NCI-H2227 (cell line): ENCODE data around the gene SYTL3.
"Not testable (repeated sequence)": the region's sequence is repeated elsewhere in the genome, so short reads cannot be mapped to it uniquely, and the experiment has no call there.

Experiments
- DNase-seq: peaks from one replicate; lab custom pipeline; 2025; ENCODE audit not compliant: unreplicated experiment; lab: John Stamatoyannopoulos, UW

The SYTL3 gene

GRCh38 chr6:158661156-158661685 is 11.4 kb downstream of the SYTL3 start:
- no peak for DNase-seq

GRCh38 chr6:158662607-158662953 is 12.7 kb downstream of the SYTL3 start:
- no peak for DNase-seq

- no peak for DNase-seq
Observed at GRCh38 chr6:158662954-158663624, 13.2 kb downstream of the SYTL3 start.

DNA sequence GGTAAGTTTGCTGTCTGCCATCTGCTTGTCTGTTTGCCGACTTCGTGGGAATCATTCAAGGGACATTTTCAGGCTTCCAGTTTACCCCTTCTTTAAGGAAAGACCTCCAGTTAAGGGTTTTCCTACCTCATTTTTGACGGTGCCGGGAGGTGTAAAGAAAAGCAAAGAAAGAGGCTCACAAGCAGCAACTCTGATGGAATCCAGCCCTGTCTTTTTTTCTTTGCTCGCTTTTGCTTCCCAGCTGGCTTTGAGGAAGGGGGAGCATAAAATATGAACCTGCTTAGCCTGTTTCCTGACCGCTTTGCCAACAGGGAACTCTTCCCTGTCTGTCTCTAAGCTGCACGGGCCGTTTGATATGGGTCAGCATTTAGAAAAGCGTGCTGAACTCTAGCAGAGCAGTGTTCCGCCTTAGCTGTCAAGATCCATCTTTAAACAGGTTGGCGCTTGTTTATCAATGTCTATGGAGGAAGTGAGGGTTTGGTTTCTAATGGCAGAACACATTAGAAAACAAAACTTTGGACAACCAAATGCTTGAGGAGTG is 13.8 kb downstream of the SYTL3 start:
- no peak for DNase-seq

- DNase-seq = no peak
Observed at GRCh38 chr6:158665332-158665731, 15.5 kb downstream of the SYTL3 start.

DNA sequence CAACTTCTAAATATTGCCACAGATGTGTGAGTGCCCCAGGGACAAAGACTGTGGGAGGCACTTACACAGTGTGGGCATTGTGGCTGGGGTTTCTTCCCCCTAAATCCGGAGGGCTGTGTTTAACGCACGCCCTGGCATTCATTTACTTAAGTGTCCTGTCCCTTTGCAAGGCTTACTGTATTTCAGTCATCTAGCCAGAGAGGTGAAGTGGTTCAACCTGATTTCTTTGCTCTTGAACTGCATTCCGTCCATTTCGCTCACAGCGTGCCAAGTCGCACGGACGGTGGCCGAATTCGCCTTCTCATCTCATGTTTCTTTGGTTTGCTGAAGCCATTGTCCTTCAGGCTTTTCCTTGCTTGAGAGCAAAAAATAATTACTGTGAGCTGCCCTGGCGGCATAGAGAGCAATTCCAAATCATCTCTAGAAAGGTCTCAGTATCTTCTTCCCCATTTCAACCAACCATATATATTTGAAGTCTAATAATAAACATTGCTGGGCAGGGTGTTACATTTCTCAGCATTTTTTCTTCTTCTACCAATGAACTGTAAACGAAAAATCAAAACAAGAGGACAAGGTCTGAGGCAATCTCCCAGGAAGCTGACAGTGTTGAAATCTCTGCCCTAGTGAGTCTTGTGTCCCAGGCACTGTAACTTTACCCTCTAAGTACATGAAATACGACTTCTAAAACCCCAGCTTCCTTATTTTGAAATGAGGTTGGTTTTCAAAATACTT is 16.9 kb downstream of the SYTL3 start:
- no peak for DNase-seq

GRCh38 chr6:158667360-158667981 is 17.6 kb downstream of the SYTL3 start:
- no peak for DNase-seq

DNA sequence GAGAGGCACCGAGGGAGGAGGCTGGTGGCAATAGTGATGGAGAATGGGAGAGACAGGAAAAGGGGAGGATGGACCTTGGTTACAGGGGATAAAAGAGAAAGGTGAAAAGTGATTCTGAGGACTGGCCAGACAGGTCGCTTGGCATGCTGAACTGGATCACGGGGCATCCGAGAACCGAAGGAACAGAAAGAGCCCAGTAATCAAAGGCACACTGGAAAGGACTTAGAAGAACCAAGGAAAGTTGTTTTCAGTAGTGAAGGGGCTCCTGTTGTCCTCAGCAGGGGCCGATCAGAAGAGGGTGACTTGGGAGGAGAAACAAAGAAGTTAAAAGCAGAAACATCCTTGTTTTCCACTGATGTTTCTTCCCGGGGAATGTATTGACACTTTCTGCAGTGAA is 18.9 kb downstream of the SYTL3 start:
- DNase-seq = no peak

- DNase-seq = no peak
Observed at GRCh38 chr6:158669145-158670035, 19.5 kb downstream of the SYTL3 start.

DNA sequence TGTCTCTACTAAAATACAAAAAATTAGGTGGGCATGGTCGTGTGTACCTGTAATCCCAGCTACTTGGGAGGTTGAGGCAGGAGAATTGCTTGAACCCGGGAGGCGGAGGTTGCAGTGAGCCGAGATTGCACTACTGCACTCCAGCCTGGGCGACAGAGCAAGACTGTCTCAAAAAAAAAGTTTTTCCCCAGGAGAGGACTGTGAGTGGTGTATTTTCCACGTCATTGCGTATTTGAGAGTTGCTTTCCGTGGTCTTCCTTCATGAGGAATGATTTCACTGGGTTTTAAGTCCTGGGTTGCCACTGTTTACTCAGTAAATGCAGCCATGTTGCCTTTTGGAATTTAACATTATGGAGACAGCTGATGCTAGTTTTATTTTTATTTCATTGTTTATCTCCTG is 22.3 kb downstream of the SYTL3 start:
- DNase-seq = not testable (repeated sequence)

DNA sequence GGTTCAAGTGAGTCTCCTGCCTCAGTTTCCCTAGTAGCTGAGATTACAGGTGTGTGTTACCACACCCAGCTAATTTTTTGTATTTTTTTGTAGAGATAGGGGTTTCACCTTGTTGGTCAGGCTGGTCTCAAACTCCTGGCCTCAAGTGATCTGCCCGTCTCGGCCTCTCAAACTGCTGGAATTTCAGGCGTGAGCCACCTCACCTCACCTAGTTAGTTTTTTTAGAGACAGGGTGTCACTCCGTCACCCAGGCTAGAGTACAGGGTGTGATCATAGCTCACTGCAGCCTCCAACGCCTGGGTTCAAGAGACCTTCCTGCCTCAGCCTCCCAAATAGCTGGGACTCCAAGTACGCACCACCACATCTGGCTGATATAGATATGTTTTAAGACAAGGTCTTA is 22.9 kb downstream of the SYTL3 start:
- DNase-seq = no peak

DNA sequence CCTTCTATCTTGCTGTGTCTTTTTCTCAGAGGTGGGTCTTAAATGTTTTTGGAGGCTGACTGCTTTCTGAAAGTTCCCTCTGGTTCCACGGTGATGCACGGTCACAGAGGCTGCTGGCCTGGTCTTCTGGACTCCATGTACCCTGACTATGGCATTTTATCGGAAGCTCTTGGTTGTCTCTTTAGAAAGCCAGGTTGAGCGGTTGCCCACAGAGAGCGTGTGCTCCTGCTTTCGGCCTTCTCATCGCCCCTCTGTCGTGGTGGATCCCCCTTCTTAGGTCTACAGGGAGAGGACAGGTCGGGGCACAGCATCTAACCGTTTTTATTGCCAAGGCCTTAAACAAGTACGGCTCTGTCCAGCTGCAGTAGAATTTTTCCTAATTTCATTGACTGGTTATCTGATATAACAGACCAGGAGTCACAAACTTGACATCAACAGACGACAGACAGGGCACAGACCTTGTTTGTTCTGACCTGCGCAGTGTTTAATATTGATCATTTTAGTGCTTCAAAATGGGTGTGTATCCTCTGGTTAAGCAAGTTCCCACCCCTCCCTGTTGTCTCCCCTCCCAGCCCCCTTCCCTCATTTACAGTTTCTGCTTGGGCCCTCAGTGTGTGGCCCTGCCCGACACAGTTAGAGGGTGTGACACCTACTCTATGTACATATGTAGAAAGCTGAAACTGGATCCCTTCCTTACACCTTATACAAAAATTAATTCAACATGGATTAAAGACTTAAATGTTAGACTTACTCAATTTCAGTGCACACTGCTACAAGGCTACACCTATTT is 24.7 kb downstream of the SYTL3 start:
- DNase-seq = no peak

- DNase-seq = not testable (repeated sequence)
Observed at GRCh38 chr6:158677094-158677493, 27.2 kb downstream of the SYTL3 start.

DNA sequence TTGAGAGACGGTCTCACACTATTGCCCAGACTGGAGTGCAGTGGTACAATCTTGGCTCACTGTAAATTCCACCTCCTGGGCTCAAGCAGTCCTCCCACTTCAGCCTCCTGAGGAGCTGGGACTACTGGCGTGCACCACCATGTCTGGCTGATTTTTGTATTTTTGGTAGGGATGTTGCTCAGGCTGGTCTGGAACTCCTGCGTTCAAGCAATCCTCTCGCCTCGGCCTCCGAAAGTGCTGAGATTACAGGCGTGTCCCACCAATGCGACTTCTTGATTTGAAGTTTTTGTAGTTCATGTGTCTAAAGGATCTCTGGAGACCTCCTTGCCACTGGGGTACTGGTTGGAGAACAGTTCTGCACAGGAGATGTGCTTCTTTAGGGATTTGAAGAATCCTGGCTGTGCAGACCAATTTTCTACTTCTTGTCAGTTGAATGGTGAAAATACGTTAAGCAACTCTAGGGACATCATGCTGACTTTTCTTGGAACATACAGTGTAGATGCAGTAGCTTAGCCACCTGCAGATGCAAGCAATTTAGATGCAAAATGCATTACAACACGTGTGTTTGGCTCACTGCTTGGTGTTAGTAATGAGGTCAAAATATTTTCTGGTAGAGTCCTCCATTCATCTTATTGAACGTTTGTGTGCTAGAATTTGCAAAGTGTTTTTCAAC is 28.2 kb downstream of the SYTL3 start:
- no peak for DNase-seq

DNA sequence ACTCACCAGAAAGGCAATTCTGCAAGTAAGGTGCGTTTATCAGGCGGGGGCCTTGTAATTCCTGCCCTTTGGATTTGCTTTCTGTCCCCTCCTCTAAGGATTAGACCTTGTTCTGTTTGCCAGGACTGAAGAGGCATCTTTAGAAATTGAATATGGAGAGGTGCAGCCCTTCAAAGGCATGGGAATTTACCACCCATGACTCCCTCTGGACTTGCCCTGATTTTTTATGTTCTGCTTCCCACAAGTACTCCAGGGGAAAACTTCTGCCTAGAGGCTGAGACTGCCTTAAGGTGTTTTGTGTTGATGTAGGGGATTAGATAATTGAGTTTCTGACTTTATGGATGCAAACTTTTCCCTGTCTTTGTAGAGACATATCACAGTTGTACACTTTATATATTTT is 30.2 kb downstream of the SYTL3 start:
- DNase-seq = no peak

DNA sequence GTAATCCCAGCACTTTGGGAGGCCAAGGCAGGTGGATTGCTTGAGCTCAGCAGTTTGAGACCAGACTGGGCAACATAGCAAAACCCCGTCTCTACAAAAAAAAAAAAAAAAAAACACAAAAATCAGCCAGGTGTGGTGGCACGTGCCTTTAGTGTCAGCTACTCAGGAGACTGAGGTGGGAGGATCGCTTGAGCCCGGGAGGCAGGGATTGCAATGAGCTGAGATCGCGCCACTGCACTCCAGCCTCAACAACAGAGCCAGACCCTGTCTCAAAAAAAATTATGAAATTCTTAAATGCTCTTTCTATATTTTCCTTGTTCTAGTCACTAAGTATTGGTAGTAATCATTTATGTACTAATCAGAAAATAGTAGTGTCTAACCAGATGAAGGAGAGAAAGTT is 30.6 kb downstream of the SYTL3 start:
- no peak for DNase-seq

DNA sequence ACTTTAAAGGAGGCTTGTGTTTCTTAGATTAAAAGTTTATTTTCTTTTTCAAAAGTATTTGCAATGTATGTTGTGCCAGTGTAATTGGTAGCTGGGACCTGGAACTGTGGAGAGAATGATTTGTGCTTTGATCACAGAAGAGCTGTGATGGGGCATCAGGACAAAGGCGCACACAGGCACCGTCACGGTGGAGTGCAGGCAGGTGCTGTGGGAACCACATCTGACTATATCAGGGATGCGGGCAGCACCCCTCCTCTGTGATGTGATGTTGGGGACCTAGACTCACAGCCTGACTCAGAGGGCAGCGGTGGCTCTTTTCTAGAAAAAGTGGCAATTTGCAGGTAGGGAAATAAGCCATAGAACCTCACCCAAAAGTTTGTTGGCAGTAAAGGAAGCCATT is 34.5 kb downstream of the SYTL3 start:
- DNase-seq = no peak

GRCh38 chr6:158684745-158685324 is 35.0 kb downstream of the SYTL3 start:
- no peak for DNase-seq

- DNase-seq = no peak
Observed at GRCh38 chr6:158686311-158686710, 36.5 kb downstream of the SYTL3 start.
